DND-41 (cell line): Measurements from ENCODE around the gene SMIM30.

ENCODE experiments used
- ATAC-seq: fragments of 200-7000 bp; cut with Tn5 transposase; 3 replicates; pipeline ENCODE4 v1.9.1; 2021; ENCODE audit warnings: low read depth; ENCODE audit not compliant: insufficient read depth
- DNase-seq: peaks from one replicate; pipeline ENCODE4 v3.0.0-alpha.2; 2020
- H2AFZ ChIP-seq: 2 replicates; pipeline ENCODE4 v1.6.0; 2012; ENCODE audit warnings: low read depth, low read length
- H3K27ac ChIP-seq: 2 replicates; pipeline ENCODE4 v1.5.1; 2012; ENCODE audit warnings: low read length, inconsistent platforms
- H3K27me3 ChIP-seq: fragments of 200-600 bp; sonication (generic); 2 replicates; pipeline ENCODE4 v1.6.0; 2012; ENCODE audit warnings: low read length, mild to moderate bottlenecking, inconsistent platforms; ENCODE audit not compliant: insufficient read depth, poor library complexity
- H3K36me3 ChIP-seq: 2 replicates; pipeline ENCODE4 v1.5.1; 2012; ENCODE audit warnings: low read length, inconsistent platforms; ENCODE audit not compliant: insufficient read depth
- H3K4me1 ChIP-seq: 2 replicates; pipeline ENCODE4 v1.5.1; 2012; ENCODE audit warnings: mild to moderate bottlenecking, low read length; ENCODE audit not compliant: insufficient read depth
- H3K4me2 ChIP-seq: 2 replicates; pipeline ENCODE4 v1.6.0; 2012; ENCODE audit warnings: mild to moderate bottlenecking, moderate library complexity, low read length, inconsistent platforms; ENCODE audit not compliant: insufficient read depth
- H3K4me3 ChIP-seq, 2 experiments: fragments of 200-600 bp in 1 of 2; shearing (Covaris generic) in 1 of 2; 2 replicates each; pipeline ENCODE4 v1.5.1; 2012 to 2016; ENCODE audit warnings: inconsistent platforms in 2 of 2, low read length in 2 of 2, mild to moderate bottlenecking in 2 of 2, low read depth in 1 of 2, moderate library complexity in 1 of 2
- H3K79me2 ChIP-seq: 2 replicates; pipeline ENCODE4 v1.6.0; 2012; ENCODE audit warnings: low read length, inconsistent platforms; ENCODE audit not compliant: insufficient read depth
- H3K9ac ChIP-seq: 2 replicates; pipeline ENCODE4 v1.6.0; 2012; ENCODE audit warnings: low read depth, mild to moderate bottlenecking, inconsistent platforms, low read length, moderate library complexity
- H3K9me3 ChIP-seq: 2 replicates; pipeline ENCODE4 v1.5.1; 2012; ENCODE audit warnings: low read length, moderate library complexity, mild to moderate bottlenecking, inconsistent platforms; ENCODE audit not compliant: insufficient read depth, severe bottlenecking
- H4K20me1 ChIP-seq: 2 replicates; pipeline ENCODE4 v1.6.0; 2012; ENCODE audit warnings: low read length; ENCODE audit not compliant: insufficient read depth
- CTCF ChIP-seq: IDR thresholded peaks from 2 replicates; pipeline ENCODE4 v1.5.1; 2012; ENCODE audit warnings: borderline replicate concordance, low read length, moderate library complexity, mild to moderate bottlenecking; ENCODE audit not compliant: poor library complexity, severe bottlenecking; ENCODE audit errors: extremely low read depth
- EZH2 ChIP-seq: IDR thresholded peaks from 3 replicates; pipeline ENCODE4 v1.6.1; 2012; ENCODE audit warnings: borderline replicate concordance, low read depth, mild to moderate bottlenecking, moderate library complexity, low read length, inconsistent platforms; ENCODE audit not compliant: severe bottlenecking

SMIM30 gene

GRCh38 chr7:113087071-113087998 is 31.0 kb downstream of the SMIM30 start:
- DNase-seq (no peak), ATAC-seq (peak; percentile 91)
- Histone ChIP-seq H3K27ac (no peak overlapping the region), H4K20me1 (no peaks in the 10 kb centered on the region), H3K4me2 (no peak overlapping the region), H3K79me2 (no peaks in the 10 kb centered on the region), H3K27me3 (peaks cover 9% of the 10 kb centered on the region), H3K4me3 (no peak overlapping the region), H3K9me3 (no peaks in the 10 kb centered on the region), H2AFZ (no peak overlapping the region), H3K36me3 (no peaks in the 10 kb centered on the region), H3K9ac (no peak overlapping the region), H3K4me1 (no peaks in the 10 kb centered on the region)
- TF ChIP-seq EZH2 (no peak), CTCF (no peak)

GRCh38 chr7:113086431-113086888 is 31.9 kb downstream of the SMIM30 start, which contains the start of gene GPR85:
GPR85 (minus strand) TSS chr7:113086827; CDS start chr7:113084721, 2,106 bp downstream.
- Histone ChIP-seq H3K9me3 (no peaks in the 10 kb centered on the region), H3K9ac (no peak within 1 kb of the TSS), H3K4me1 (no peaks in the 10 kb centered on the region), H3K27ac (no peak within 1 kb of the TSS), H2AFZ (no peak within 1 kb of the TSS), H3K4me2 (no peak within 1 kb of the TSS), H3K4me3 (no peak within 1 kb of the TSS), H3K27me3 (peaks cover 9% of the 10 kb centered on the region), H4K20me1 (no peaks in the 10 kb centered on the region), H3K36me3 (no peaks in the 10 kb centered on the region), H3K79me2 (no peaks in the 10 kb centered on the region)
- TF ChIP-seq EZH2, result no peak
- TF ChIP-seq CTCF, result no peak
- ATAC-seq (no peak), DNase-seq (no peak)

- H3K4me2 ChIP-seq, result no peak overlapping the region
- H3K27me3 ChIP-seq, result peaks cover 9% of the 10 kb centered on the region
- H3K9me3 ChIP-seq, result no peaks in the 10 kb centered on the region
- no peak overlapping the region for H3K27ac ChIP-seq
- no peaks in the 10 kb centered on the region for H4K20me1 ChIP-seq
- no peaks in the 10 kb centered on the region for H3K4me1 ChIP-seq
- H3K79me2 ChIP-seq, result no peaks in the 10 kb centered on the region
- ATAC-seq (no peak), DNase-seq (no peak)
- H2AFZ ChIP-seq, result no peak overlapping the region
- no peak overlapping the region for H3K4me3 ChIP-seq
- TF ChIP-seq CTCF (no peak), EZH2 (no peak)
- no peaks in the 10 kb centered on the region for H3K36me3 ChIP-seq
- no peak overlapping the region for H3K9ac ChIP-seq
These were observed 32.5 kb downstream of the SMIM30 start for GRCh38 chr7:113085781-113086390.
